GM19372 (cell line): ENCODE measurements around the gene G3BP2.
"Not testable (repeated sequence)": the region's sequence is repeated elsewhere in the genome, so short reads cannot be mapped to it uniquely, and the experiment has no call there.

ENCODE experiments used
- ATAC-seq: cut with Tn5 transposase; IDR thresholded peaks from one replicate; pipeline ENCODE4 v1.9.1; 2021; ENCODE audit warnings: mild to moderate bottlenecking, low read depth, moderate library complexity; ENCODE audit not compliant: unreplicated experiment

The G3BP2 gene

GRCh38 chr4:75685546-75686189 is 12.5 kb upstream of the G3BP2 start:
- ATAC-seq, result no peak

- ATAC-seq, result no peak
Observed at GRCh38 chr4:75683482-75684155, 10.4 kb upstream of the G3BP2 start.

GRCh38 chr4:75679876-75680575 is 6.8 kb upstream of the G3BP2 start:
- no peak for ATAC-seq

- no peak for ATAC-seq
Observed at GRCh38 chr4:75678965-75679364, 5.8 kb upstream of the G3BP2 start.

- ATAC-seq, result no peak
Observed at GRCh38 chr4:75678473-75678872, 5.3 kb upstream of the G3BP2 start.

- no peak for ATAC-seq
Observed at GRCh38 chr4:75675004-75675531, 1.9 kb upstream of the G3BP2 start.

- ATAC-seq, result no peak
Observed at GRCh38 chr4:75673959-75674328, 733 bp upstream of the G3BP2 start.

GRCh38 chr4:75672461-75673026 is 667 bp downstream of the G3BP2 start:
- ATAC-seq, result peak; percentile 25

GRCh38 chr4:75671802-75672421 is 1.3 kb downstream of the G3BP2 start:
- no peak for ATAC-seq

GRCh38 chr4:75668596-75668995 is 4.6 kb downstream of the G3BP2 start:
- no peak for ATAC-seq

GRCh38 chr4:75667636-75668035 is 5.6 kb downstream of the G3BP2 start:
- ATAC-seq, result not testable (repeated sequence)

- ATAC-seq, result no peak
Observed at GRCh38 chr4:75666299-75666698, 6.9 kb downstream of the G3BP2 start.

- not testable (repeated sequence) for ATAC-seq
Observed at GRCh38 chr4:75664604-75665003, 8.6 kb downstream of the G3BP2 start.

- ATAC-seq, result no peak
Observed at GRCh38 chr4:75662626-75663025, 10.6 kb downstream of the G3BP2 start.

- no peak for ATAC-seq
Observed at GRCh38 chr4:75660491-75660890, 12.7 kb downstream of the G3BP2 start.

- no peak for ATAC-seq
Observed at GRCh38 chr4:75659512-75660031, 13.6 kb downstream of the G3BP2 start.

- ATAC-seq, result no peak
Observed at GRCh38 chr4:75658876-75659275, 14.3 kb downstream of the G3BP2 start.

GRCh38 chr4:75655562-75655961 is 17.6 kb downstream of the G3BP2 start:
- no peak for ATAC-seq

- ATAC-seq, result no peak
Observed at GRCh38 chr4:75654905-75655304, 18.3 kb downstream of the G3BP2 start.

GRCh38 chr4:75653845-75654503 is 19.2 kb downstream of the G3BP2 start:
- no peak for ATAC-seq
